Activated CD8-positive, alpha-beta T cell treated with anti-CD3 and anti-CD28 coated beads, Interleukin-2, amount 10 ng/mL, durations not matched to agents 7 days and 5 days (primary cell): ENCODE measurements around the gene ELMOD3. TPM values are rescaled to one million over a fixed set of nuclear protein-coding genes. Genes with fewer than 3 reads are reported as not detected.
"Not testable (repeated sequence)": the region's sequence is repeated elsewhere in the genome, so short reads cannot be mapped to it uniquely, and the experiment has no call there.

Experiments used
- ATAC-seq: fragments of 150-1000 bp; cut with Tn5 transposase; one replicate; pipeline ENCODE4 v1.10.0; 2021; ENCODE audit warnings: moderate library complexity
- CTCF ChIA-PET: fragments of 350-600 bp; sonication (Branson Sonifier 250); formaldehyde crosslinking; loops from one replicate; lab custom pipeline; 2021; ENCODE audit warnings: antibody characterized with exemption; lab: Charles Lee
- POLR2A ChIA-PET: fragments of 350-600 bp; sonication (Branson Sonifier 250); formaldehyde crosslinking; loops from one replicate; lab custom pipeline; 2021; ENCODE audit warnings: antibody characterized with exemption; lab: Charles Lee
- DNase-seq: peaks from one replicate; pipeline ENCODE4 v3.0.0-alpha.2; 2020
- H3K27ac Mint-ChIP-seq: one replicate; pipeline ENCODE4 v1.8.0; 2021; ENCODE audit warnings: mild to moderate bottlenecking, mixed read lengths
- H3K27me3 Mint-ChIP-seq: one replicate; pipeline ENCODE4 v1.8.0; 2021; ENCODE audit warnings: low read depth, mixed read lengths
- H3K36me3 Mint-ChIP-seq: one replicate; pipeline ENCODE4 v1.8.0; 2021; ENCODE audit warnings: low read depth, mixed read lengths
- H3K4me1 Mint-ChIP-seq: one replicate; pipeline ENCODE4 v1.8.0; 2021; ENCODE audit warnings: low read depth, mixed read lengths
- H3K4me3 Mint-ChIP-seq: one replicate; pipeline ENCODE4 v1.8.0; 2021; ENCODE audit warnings: mild to moderate bottlenecking, mixed read lengths
- H3K9me3 Mint-ChIP-seq: one replicate; pipeline ENCODE4 v1.8.0; 2022; ENCODE audit warnings: mixed read lengths; ENCODE audit not compliant: insufficient read depth
- total RNA-seq, 2 experiments: library from RNA; stranded (reverse); gene quantifications; one replicate each; pipeline ENCODE4 v1.2.3, GENCODE V29; 2021

The ELMOD3 gene
- total RNA-seq, 2 experiments from 2014 or later = 14.4 to 19.9 TPM

DNA sequence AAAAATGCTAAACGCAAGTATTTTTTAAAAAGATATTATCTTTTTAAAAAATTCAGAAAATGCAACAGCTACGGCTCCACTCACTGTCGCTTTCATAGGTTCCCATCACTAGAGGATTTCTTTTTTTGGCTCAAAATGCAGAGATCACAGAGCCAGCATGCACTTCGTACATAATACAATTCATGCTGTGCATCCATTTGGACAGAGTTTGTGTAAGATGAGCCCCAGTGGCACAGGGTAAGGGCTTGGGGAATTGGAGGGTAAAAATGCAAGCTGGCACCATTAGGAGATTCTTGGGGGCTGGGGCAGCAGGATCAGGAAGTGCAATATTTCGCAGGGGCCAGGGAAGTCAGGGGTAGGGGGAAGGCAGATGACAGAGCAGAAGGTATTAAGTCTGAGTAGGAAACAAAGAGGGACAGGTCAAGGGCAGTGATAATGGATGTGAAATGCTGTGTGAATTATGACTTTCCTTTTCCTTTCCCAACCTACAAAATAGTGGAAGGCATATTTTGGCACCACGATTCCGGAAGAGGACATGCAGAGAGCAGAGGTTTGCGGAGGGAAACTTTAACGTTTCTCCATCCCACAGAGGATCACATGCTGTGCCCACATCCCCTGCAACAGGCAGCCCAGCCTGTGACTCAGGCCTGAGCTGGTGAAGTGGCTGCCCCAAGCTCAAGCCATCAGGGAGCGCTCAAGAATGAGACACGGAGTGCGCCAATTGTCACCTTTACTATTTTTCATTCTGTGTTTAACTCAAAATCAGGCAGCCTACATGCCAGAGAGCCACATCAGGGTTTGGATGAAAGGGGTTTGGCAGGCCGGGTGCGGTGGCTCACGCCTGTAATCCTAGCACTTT, 50.9 kb downstream of the ELMOD3 start:
- POLR2A ChIA-PET = interaction anchor here (1.0 to 2.8 kb wide), 6 partner anchors 9 to 133 kb away, joined by 3 to 8 read pairs (median 4); partner anchors contain the start of gene MAT2A
- Mint-ChIP-seq H3K36me3 (peaks cover 51% of the 10 kb centered on the region), H3K4me1 (peaks cover 58% of the 10 kb centered on the region), H3K27ac (peak overlapping the region; percentile 82), H3K4me3 (peak overlapping the region; percentile 69), H3K27me3 (no peaks in the 10 kb centered on the region), H3K9me3 (peaks cover 4% of the 10 kb centered on the region)
- peak; percentile 81 for DNase-seq
- peak; percentile 77 for ATAC-seq
- CTCF ChIA-PET = interaction anchor here (0.6 to 4.3 kb wide), 7 partner anchors 14 to 232 kb away, joined by 3 to 31 read pairs (median 4); no protein-coding TSS in a partner anchor

DNA sequence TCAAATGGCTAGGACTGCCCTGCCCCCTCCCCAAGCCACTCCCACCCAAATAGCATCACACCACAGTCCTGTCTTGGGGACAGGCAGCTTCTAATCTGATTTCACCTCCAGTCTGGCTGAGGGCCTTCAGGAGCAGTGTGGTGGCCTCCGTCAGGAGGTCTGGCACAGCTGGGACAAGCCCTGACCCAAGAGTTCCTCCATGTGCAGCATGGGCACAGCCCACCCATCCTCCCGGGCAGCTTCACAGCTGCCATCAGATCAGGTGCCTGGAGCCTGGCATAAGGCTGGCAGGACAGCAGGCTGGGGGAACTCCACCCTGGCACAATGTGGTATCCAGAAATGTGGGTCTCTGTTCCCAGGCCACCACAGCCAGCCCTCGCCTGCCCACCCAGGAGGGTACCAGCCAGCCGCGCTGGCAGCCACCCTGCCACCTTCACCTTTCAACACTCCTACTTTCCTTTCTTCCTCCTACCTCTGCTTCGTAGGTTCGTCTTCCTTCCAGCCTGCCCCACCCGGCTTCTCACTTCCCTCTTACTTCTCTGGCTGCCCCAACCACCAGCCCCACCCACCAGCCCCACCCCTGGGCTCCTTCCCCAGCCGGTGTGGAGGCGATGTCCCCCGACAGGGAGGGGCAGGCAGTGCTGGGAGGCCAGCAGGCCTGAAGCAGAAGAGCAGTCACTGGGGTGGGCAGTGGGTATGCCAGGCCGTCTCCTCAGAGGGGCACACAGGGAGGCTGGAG, 55.4 kb downstream of the ELMOD3 start, which contains the start of gene CAPG:
Gene CAPG, minus strand, starts transcription at position 522 of the 739 bp plus-strand sequence. CDS start 8,221 bp downstream, outside the sequence.
- Mint-ChIP-seq H3K4me3 (peak within 1 kb of the TSS; percentile 86), H3K9me3 (no peaks in the 10 kb centered on the region), H3K4me1 (peaks cover 80% of the 10 kb centered on the region), H3K27ac (peak within 1 kb of the TSS; percentile 88), H3K36me3 (peaks cover 16% of the 10 kb centered on the region), H3K27me3 (peaks cover 3% of the 10 kb centered on the region)
- POLR2A ChIA-PET = interaction anchor here (0.9 to 1.9 kb wide), 4 partner anchors 10 to 129 kb away, joined by 3 to 8 read pairs (median 4); partner anchors contain the start of gene MAT2A
- ATAC-seq = peak; percentile 55
- CTCF ChIA-PET = no interaction called here
- DNase-seq = peak; percentile 77

DNA sequence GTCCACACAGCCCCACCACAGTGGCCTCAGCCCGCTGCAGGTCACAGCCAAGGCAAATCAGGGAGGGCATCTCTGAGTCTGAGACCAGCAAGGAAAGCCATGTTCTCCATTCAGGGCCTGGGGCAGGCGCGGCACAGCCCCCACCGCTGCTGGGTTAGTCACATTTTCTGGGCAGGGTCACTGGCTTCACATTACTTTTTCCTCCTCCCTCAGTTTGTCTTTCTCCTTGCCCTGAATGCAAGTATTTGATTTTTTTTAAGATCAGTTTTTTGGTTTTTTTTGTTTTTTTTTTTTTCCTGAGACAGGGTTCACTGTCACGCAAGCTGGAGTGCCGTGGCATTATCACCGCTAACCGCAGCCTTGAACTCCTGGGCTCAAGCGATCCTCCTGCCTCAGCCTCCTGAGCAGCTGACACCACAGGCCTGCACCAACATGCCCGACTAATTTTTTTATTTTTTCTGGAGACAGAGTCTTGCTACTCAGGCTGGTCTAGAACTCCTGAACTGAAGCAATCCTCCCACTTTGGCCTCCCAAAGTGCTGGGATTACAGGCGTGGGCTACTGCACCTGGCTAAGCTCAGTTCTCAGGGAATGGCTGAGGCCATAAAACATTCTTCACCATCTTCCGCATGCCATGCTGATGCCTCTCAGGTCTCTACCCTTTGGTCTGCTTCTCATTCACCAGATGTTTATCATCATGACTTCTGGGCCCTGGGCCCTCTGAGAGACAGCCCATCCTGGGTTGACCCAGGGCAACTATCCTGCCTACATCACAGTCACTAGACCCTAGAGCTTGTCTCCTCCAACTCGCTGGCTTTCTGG, 56.2 kb downstream of the ELMOD3 start:
- Mint-ChIP-seq H3K4me3 (peak overlapping the region; percentile 86), H3K36me3 (peaks cover 10% of the 10 kb centered on the region), H3K9me3 (no peaks in the 10 kb centered on the region), H3K27ac (peak overlapping the region; percentile 88), H3K4me1 (peaks cover 80% of the 10 kb centered on the region), H3K27me3 (peaks cover 3% of the 10 kb centered on the region)
- ATAC-seq (no peak), DNase-seq (no peak)
- POLR2A ChIA-PET = interaction anchor here (0.7 to 5.0 kb wide), 4 partner anchors 9 to 184 kb away, joined by 3 to 19 read pairs (median 3); partner anchors contain the start of gene MAT2A
- CTCF ChIA-PET = no interaction called here

DNA sequence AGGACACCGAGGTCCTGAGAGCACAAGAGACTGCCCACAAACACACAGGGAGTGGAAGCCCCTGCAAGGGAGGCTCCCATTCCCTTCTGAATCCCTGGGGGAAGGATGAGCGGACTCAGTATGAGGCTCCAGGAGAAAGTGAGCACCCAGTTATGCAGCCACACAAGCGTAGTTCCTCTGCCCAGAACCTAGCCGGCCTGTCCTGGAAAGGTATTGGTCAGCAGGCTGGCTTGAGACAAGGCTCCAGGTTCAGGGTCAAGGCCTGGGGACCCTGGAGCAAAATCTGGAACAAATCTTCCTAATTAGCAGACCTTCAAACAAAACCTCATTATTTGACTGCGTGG, 56.8 kb downstream of the ELMOD3 start:
- DNase-seq = no peak
- H3K4me3 Mint-ChIP-seq = no peak overlapping the region
- peak overlapping the region; percentile 32 for H3K27ac Mint-ChIP-seq
- peaks cover 8% of the 10 kb centered on the region for H3K36me3 Mint-ChIP-seq
- H3K4me1 Mint-ChIP-seq = peaks cover 74% of the 10 kb centered on the region
- CTCF ChIA-PET = interaction anchor here (3.4 kb wide), 1 partner anchor 141 kb away, joined by 14 read pairs; no protein-coding TSS in a partner anchor
- H3K9me3 Mint-ChIP-seq = no peaks in the 10 kb centered on the region
- no peak for ATAC-seq
- POLR2A ChIA-PET = interaction anchor here (0.7 to 5.0 kb wide), 3 partner anchors 8 to 127 kb away, joined by 3 to 19 read pairs (median 3); partner anchors contain the start of gene MAT2A
- peaks cover 3% of the 10 kb centered on the region for H3K27me3 Mint-ChIP-seq

DNA sequence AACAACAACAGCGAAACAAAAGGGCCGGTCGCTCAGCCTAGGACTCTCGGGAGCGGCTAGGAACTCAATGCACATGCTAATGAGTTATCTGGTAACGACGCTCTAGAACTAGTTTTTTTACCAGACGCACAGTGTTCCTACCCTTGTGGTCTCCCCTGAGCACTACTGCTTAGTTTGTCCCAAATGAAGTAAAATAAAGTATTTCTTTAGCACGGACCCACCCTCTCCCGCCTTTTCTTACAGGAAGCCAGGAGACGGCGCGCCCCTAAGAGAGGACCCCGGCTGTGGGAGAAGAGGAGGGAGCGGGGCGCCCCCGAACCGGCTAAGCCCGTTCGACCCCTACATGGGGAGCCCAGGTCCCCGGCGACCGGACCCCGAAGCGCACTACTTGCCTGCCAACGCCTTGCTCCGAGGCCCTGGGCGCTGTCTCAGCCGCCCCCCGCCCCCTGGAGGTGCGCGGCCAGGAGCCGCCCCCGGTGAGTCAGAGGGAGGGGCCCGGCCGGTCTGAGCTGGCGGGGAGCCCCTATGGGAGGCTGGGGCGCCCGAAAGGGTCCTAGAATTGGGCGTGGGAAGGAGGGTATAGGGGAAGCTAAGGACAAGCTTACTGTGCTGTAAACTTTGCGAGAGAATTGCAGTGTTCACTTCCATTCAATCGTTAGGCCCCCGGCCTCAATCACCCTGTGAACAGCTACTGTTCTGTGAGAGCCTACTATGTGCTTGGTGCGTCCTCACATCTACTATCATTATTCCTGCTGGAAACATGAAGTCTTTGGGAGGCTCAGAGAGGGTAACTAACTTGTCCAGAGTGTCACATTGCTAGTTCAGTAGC, 59.2 kb downstream of the ELMOD3 start:
- CTCF ChIA-PET = interaction anchor here (0.7 to 3.4 kb wide), 6 partner anchors 7 to 138 kb away, joined by 3 to 14 read pairs (median 4); no protein-coding TSS in a partner anchor
- H3K27ac Mint-ChIP-seq = no peak overlapping the region
- peak; percentile 46 for DNase-seq
- POLR2A ChIA-PET = interaction anchor here (0.6 to 5.0 kb wide), 5 partner anchors 9 to 131 kb away, joined by 3 to 19 read pairs (median 4); partner anchors contain the start of gene MAT2A
- peaks cover 3% of the 10 kb centered on the region for H3K27me3 Mint-ChIP-seq
- no peaks in the 10 kb centered on the region for H3K36me3 Mint-ChIP-seq
- H3K4me3 Mint-ChIP-seq = peak overlapping the region; percentile 72
- H3K9me3 Mint-ChIP-seq = no peaks in the 10 kb centered on the region
- peaks cover 64% of the 10 kb centered on the region for H3K4me1 Mint-ChIP-seq
- peak; percentile 16 for ATAC-seq

DNA sequence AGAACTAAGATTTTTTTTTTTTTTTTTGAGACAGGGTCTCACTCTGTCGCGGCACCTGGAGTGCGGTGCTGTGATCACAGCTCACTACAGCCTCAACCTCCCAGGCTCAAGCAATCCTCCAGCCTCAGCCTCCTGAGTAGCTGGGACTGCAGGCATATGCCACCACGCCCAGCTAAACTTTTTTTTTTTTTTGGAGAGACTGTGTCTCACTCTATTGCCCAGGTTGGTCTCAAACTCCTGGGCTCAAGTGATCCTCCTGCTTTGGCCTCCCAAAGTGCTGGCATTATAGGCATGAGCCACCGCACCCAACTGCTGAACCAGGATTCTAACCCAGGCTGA, 59.8 kb downstream of the ELMOD3 start:
- POLR2A ChIA-PET = interaction anchor here (0.6 to 5.0 kb wide), 5 partner anchors 10 to 130 kb away, joined by 3 to 19 read pairs (median 4); partner anchors contain the start of gene MAT2A
- not testable (repeated sequence) for H3K36me3 Mint-ChIP-seq, DNase-seq, H3K4me3 Mint-ChIP-seq, H3K27ac Mint-ChIP-seq, ATAC-seq, H3K9me3 Mint-ChIP-seq, H3K27me3 Mint-ChIP-seq
- peaks cover 65% of the 10 kb centered on the region for H3K4me1 Mint-ChIP-seq
- CTCF ChIA-PET = interaction anchor here (0.8 to 3.4 kb wide), 4 partner anchors 23 to 138 kb away, joined by 3 to 14 read pairs (median 5); no protein-coding TSS in a partner anchor

DNA sequence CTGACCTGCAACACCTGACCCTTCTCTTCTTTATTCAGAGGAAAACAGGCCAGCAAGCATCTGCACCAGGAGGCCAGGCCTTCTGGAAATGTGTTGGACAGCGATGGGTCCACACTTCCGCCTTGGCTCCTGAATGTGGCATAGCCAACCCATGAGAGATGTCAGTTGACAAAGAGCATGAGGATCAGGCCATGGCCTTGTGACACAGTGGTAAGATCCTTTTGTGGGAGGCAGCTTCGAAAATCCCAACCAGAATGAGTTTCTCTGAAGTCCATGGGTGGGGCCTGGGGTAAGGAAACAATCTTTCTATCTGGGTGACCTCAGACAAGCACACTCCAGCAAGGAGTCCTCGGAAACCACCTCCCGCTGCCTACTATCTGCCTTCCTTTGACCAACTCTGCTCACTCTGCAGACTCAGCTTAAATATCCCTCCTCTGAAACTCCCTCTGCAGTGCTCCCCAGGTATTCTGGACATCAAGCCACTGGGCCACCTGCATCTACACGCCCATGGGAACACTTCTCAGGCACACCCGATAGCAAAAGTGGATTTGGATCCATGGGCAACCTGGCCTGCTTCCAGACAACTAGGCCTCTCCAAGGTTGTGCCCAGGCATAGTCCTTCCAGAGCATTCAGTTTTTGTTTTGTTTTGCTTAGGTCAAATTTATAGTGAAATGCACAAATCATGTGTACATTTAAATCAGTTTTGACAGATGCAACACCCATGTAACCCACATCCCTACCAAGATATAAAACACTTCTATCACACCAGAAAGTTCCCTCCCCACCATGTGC, 60.4 kb downstream of the ELMOD3 start:
- Mint-ChIP-seq H3K4me3 (no peak overlapping the region), H3K4me1 (peaks cover 65% of the 10 kb centered on the region)

DNA sequence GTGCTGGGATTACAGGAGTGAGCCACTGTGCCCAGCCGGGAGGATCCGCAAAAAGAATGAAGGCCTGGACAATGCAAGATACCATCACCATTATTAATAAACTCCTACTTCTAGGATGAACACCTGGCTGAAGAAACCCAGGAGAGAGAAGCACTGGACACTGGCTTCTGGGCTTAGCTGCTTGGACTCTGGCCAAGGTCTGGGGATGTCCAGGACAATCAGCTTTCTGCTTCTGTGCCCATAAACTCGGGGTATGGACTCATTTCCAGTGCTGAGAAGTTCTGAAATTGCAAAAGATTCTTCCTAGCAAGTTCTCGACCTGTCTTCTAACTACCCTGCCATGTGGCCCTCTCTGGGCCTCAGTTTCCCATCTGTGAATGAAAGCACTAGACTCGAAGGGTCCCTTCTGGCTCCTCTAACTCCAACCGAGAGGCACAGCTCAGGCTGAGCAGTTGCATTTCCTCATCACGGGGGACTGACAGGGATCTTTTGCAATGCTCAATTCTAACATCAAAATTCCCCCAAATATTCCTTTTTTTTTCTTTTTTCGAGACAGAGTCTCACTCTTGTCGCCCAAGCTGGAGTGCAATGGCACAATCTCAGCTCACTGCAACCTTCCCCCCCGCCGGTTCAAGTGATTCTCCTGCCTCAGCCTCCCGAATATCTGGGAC, 61.5 kb downstream of the ELMOD3 start:
- no peak overlapping the region for H3K27ac Mint-ChIP-seq
- peaks cover 65% of the 10 kb centered on the region for H3K4me1 Mint-ChIP-seq
- POLR2A ChIA-PET = interaction anchor here (1.1 kb wide), 1 partner anchor 40 kb away, joined by 3 read pairs; no protein-coding TSS in a partner anchor
- H3K4me3 Mint-ChIP-seq = no peak overlapping the region
- no peaks in the 10 kb centered on the region for H3K36me3 Mint-ChIP-seq
- no peaks in the 10 kb centered on the region for H3K9me3 Mint-ChIP-seq
- no peak for DNase-seq
- peaks cover 3% of the 10 kb centered on the region for H3K27me3 Mint-ChIP-seq
- ATAC-seq = no peak
- CTCF ChIA-PET = interaction anchor here (1.0 to 1.3 kb wide), 3 partner anchors 13 to 136 kb away, joined by 3 read pairs; no protein-coding TSS in a partner anchor

More for the DNA sequence above, 60.4 kb downstream of the ELMOD3 start:
- no peak for DNase-seq
- ChIA-PET POLR2A (interaction anchor here (1.1 to 5.0 kb wide), 3 partner anchors 10 to 124 kb away, joined by 3 to 19 read pairs (median 8); partner anchors contain the start of gene MAT2A), CTCF (interaction anchor here (1.0 to 3.4 kb wide), 4 partner anchors 22 to 137 kb away, joined by 3 to 14 read pairs (median 5); no protein-coding TSS in a partner anchor)
- peaks cover 3% of the 10 kb centered on the region for H3K27me3 Mint-ChIP-seq
- ATAC-seq = no peak
- no peaks in the 10 kb centered on the region for H3K36me3 Mint-ChIP-seq
- no peaks in the 10 kb centered on the region for H3K9me3 Mint-ChIP-seq
- no peak overlapping the region for H3K27ac Mint-ChIP-seq
